ENCODE measurements around the gene ELOVL2. TPM values are rescaled to one million over a fixed set of nuclear protein-coding genes. Genes with fewer than 3 reads are reported as not detected.
"Not testable (repeated sequence)": the region's sequence is repeated elsewhere in the genome, so short reads cannot be mapped to it uniquely, and the experiment has no call there.

ELOVL2 gene
- polyA plus RNA-seq, 1 donor, result 1.9 TPM

- DNase-seq (ENCODE audit: low read depth), result no peak
Measured at GRCh38 chr6:11023032-11023431, 21.1 kb downstream of the ELOVL2 start.

DNA sequence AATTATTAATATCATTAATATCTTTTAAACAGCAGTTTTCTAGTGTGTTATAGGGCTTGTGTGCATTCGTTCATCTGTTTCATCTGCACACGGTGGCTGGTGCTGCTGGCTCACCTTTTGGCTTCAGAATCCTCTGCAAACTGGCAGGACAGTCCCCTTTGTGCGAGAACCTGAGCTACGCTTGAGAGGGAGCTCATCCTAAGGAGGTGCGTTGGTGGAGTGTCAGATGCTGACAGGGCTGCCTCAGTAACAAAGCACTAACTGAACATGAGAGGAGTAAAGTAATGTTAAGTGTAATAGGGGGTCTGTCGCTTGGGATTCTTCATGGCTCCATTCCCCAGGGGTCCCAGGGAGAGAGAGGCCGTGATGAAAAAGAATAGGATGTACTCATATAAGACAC lies 22.4 kb downstream of the ELOVL2 start:
- no peak for DNase-seq (ENCODE audit: low read depth)

- no peak for DNase-seq (ENCODE audit: low read depth)
Measured at GRCh38 chr6:11021003-11021402, 23.1 kb downstream of the ELOVL2 start.

DNA sequence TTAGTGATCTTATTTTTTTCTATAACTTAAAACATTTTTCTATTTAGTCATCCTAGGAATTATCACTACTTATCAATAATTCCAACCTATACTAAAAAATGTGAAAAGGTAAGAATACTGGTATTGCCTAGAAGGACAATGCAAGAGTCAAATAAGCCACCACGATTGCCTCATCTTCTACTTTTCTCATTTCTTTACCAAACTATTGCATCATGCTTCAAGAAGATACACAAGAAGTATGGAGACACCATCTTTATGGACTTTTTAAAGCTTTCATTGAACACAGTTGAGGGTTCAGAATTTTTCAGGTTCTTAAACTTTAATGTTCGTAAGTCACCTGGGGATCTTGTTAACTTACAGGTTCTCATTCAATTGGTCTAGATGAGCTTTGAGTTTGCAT lies 25.9 kb downstream of the ELOVL2 start:
- no peak for DNase-seq (ENCODE audit: low read depth)

- no peak for DNase-seq (ENCODE audit: low read depth)
Measured at GRCh38 chr6:11017090-11017489, 27.0 kb downstream of the ELOVL2 start.

DNA sequence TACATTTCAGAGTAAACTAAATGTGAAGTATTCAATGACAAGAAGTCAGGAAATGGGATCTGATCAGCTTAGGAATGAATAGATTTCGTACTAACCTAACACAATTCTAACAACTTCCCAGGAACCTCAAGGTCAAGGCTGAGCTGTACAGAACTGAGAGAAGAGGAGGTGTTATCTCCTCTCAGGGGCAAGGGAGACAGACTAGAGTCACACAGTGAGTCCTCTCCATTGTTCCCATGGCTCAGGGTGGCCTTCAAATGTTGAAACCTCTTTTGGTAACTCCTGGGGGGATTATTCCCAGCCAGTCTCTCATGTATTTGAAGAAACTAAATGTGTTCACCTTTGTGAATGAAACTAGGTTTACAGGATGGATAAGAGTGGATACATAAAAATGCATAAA lies 27.7 kb downstream of the ELOVL2 start:
- DNase-seq (ENCODE audit: low read depth), result no peak

DNA sequence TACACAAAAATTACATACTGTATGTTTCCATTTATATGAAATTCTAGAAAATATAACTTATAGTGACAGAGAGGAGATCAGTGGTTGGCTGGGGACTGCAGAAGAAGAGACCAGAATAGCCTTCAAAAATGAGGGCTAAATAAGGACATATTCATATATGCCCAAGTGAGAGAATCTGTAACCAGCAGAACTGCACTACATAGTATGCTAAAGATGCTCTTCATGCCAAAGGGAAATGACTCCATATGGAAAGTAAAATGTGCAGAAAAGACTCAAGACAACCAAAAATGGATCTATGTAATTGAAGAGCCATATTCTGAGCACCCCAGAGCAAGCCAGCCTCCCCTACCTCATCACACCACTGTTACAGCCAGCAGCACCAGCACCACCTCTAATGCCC lies 29.0 kb downstream of the ELOVL2 start:
- no peak for DNase-seq (ENCODE audit: low read depth)

DNA sequence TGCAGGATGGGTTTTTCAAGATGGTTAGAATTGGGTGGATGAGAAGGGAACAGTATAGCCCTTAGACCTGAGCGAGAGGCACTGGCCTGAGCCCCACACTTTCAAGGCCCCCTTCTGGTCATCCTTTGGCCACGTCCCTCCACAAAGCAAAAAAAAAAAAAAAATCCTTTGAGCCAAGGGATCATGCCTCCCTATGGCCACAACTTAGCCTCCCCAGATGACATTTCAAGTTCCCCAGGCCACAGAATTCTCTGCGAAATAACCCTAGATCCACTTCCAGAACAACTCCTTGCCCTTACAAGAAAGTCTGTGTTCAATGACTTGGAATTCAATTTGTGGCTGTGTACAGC lies 30.4 kb downstream of the ELOVL2 start:
- DNase-seq (ENCODE audit: low read depth), result no peak

- DNase-seq (ENCODE audit: low read depth), result no peak
Measured at GRCh38 chr6:11012976-11013720, 31.0 kb downstream of the ELOVL2 start.

GRCh38 chr6:11012295-11012754 lies 31.8 kb downstream of the ELOVL2 start:
- DNase-seq (ENCODE audit: low read depth), result no peak

DNA sequence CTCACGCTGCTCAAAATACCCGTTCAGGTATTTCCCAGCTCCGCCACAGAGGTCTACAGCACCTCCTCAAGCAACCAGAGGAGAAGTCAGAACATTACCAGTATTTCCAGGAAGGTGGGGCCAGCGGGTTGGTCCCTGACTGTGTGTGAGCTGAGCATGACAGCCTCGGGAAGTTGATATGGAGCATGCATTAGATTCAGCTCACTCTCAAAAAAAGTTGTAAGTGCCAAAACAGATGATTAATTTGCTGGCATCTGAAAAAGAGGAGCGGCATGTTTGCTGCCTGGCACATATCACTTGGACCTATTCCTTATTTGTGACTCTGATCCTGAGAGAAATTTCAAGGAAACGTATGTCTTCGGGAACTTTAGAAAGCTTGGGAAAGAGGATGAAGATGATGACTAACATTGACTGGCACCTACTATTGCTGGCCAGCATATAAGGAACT lies 32.3 kb downstream of the ELOVL2 start:
- DNase-seq (ENCODE audit: low read depth), result no peak

GRCh38 chr6:11009353-11009752 lies 34.8 kb downstream of the ELOVL2 start:
- no peak for DNase-seq (ENCODE audit: low read depth)

- peak; percentile 20 for DNase-seq (ENCODE audit: low read depth)
Measured at GRCh38 chr6:11008821-11009220, 35.3 kb downstream of the ELOVL2 start.

- DNase-seq (ENCODE audit: low read depth), result no peak
Measured at GRCh38 chr6:11007715-11008608, 36.1 kb downstream of the ELOVL2 start.

DNA sequence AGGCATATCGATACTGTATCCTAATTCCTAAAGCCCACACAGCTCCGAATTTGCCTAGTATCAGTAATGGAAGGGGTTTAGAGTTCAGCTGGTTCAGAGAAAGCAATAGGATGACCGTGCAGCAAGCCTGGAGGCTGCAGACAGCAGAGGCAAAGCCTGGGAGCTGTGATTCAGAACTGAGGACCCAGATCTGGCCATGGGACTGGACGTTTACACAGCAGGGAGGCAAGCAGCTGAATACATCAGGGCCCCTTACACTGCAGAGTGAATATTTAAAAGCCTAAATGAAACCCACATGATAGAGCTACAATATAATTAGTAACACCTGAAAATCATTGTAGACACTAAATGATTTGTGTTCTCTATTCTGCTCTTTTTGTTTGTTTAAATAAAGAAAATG lies 38.0 kb downstream of the ELOVL2 start:
- no peak for DNase-seq (ENCODE audit: low read depth)

GRCh38 chr6:11003297-11003696 lies 40.8 kb downstream of the ELOVL2 start:
- not testable (repeated sequence) for DNase-seq (ENCODE audit: low read depth)

GRCh38 chr6:11002176-11002575 lies 41.9 kb downstream of the ELOVL2 start:
- DNase-seq (ENCODE audit: low read depth), result no peak

- DNase-seq (ENCODE audit: low read depth), result peak; percentile 26
Measured at GRCh38 chr6:10999994-11000393, 44.1 kb downstream of the ELOVL2 start.

- DNase-seq (ENCODE audit: low read depth), result no peak
Measured at GRCh38 chr6:10995114-10995707, 48.9 kb downstream of the ELOVL2 start.

DNA sequence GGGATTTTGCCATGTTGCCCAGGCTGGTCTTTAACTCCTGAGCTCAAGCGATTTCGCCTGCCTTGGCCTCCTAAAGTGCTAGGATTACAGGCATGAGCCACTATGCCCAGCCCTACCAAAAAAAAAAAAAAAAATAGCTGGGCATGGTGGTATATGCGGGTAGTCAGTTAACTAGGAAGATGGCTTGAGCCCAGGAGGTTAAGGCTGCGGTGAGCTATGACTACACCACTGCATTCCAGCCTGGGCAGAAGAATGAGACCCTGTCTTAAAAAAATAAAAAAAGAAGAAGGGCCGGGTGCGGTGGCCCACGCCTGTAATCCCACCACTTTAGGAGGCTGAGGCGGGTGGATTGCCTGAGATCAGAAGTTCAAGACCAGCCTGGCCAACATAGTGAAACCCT lies 50.2 kb downstream of the ELOVL2 start:
- DNase-seq (ENCODE audit: low read depth), result no peak

DNA sequence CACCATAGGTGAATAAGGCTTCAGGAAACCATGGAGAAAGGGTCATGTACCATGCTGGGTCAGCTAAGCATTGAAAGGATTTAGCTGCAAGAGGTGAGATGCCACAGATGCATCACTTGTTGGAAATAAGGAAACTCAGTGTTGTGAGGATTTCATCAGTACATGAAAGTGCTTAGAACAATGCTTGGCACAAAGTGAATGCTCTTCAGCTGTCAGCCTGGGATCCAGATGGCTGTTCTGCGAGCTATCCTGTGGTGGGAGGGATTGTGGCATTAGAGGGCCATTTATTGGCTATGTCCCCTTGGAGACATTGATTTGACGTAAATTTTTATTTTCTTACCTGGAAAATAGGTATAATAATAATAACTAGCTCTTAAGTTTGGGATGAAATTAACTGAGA lies 53.0 kb downstream of the ELOVL2 start:
- no peak for DNase-seq (ENCODE audit: low read depth)

DNA sequence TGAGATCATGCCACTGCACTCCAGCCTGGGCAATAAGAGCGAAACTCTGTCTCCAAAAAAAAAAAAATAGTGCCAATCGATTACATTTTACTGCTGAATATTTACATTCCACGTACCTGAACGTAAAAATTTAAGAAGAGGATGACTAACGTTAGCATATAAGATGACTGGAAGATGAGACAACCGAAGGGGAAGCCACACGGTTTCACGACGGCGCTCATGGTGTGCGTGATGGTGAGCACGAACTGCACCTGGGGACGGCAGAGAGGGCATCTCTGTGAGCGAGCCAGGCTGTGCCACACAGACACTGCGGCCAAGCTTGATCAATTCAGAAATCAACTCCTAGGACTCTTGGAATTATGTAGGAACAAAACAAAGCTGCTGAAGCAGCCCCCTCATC lies 54.5 kb downstream of the ELOVL2 start:
- DNase-seq (ENCODE audit: low read depth), result no peak

DNA sequence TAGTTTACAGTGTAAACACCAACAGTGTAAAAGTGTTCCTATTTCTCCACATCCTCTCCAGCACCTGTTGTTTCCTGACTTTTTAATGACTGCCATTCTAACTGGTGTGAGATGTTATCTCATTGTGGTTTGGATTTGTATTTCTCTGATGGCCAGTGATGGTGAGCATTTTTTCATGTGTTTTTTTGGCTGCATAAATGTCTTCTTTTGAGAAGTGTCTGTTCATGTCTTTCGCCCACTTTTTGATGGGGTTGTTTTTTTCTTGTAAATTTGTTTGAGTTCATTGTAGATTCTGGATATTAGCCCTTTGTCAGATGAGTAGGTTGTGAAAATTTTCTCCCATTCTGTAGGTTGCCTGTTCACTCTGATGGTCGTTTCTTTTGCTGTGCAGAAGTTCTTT lies 59.1 kb downstream of the ELOVL2 start:
- not testable (repeated sequence) for DNase-seq (ENCODE audit: low read depth)

Data from forelimb muscle (tissue), 1 donor.